ENCODE measurements around the gene EXOSC1. TPM values are rescaled to one million over a fixed set of nuclear protein-coding genes. Genes with fewer than 3 reads are reported as not detected.
"Not testable (repeated sequence)": the region's sequence is repeated elsewhere in the genome, so short reads cannot be mapped to it uniquely, and the experiment has no call there.

The EXOSC1 gene
- polyA plus RNA-seq, 1 experiment = 47.6 TPM

DNA sequence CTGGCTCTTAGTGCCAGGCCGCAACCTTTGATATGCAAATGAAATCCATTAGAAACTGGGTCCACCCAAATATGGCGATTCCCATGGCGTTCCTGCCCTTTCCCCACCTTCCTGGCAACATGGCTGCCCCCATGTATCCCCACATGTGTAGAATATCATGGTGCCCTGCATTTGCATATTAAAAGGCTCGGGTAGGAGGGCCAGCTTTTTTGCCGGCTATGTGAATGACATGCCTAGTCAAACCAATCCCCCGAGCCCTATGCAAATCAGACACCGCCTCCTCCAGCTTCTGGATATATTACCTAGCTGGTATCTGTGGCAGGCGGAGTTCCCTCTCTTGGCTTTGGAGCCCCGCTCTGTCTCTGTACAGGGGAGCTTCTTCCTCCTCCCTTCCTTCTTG, 34.1 kb upstream of the EXOSC1 start:
- DNase-seq (ENCODE audit: low read depth, low spot score) = no peak
- ChIA-PET POLR2A (no interaction called here), CTCF (interaction anchor here (0.7 kb wide), 1 partner anchor 13 kb away, joined by 3 read pairs; no protein-coding TSS in a partner anchor)

DNA sequence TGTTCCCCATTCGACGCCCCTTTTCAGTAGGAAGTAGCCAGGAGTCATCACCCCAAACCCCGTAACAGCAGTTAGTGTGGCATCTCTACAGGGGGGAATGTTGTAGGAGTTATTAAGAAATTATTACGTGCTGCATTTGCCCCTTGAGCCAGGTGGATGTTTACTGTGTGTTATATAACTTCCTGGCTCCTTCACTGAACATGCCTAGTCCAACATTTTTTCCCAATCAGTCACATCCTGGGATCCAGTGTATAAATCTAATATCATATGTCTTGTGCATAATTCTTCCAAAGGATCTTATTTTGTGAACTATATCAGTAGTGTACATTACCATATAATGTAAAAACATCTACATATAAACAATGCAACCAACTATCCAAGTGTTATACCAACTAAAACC, 33.6 kb upstream of the EXOSC1 start:
- H3K9me3 ChIP-seq (ENCODE audit: control insufficient read depth, insufficient read depth, low read length); H3K27me3 ChIP-seq (ENCODE audit: control insufficient read depth, insufficient read depth, low read length); H3K4me3 ChIP-seq (ENCODE audit: low read depth, low read length); DNase-seq (ENCODE audit: low read depth, low spot score); H3K27ac ChIP-seq (ENCODE audit: low read depth, low read length); POLR2A ChIA-PET: not testable (repeated sequence)
- CTCF ChIA-PET = interaction anchor here (0.7 kb wide), 1 partner anchor 13 kb away, joined by 3 read pairs; no protein-coding TSS in a partner anchor

More for the DNA sequence above, 34.1 kb upstream of the EXOSC1 start:
- TF ChIP-seq, protein P1, sequence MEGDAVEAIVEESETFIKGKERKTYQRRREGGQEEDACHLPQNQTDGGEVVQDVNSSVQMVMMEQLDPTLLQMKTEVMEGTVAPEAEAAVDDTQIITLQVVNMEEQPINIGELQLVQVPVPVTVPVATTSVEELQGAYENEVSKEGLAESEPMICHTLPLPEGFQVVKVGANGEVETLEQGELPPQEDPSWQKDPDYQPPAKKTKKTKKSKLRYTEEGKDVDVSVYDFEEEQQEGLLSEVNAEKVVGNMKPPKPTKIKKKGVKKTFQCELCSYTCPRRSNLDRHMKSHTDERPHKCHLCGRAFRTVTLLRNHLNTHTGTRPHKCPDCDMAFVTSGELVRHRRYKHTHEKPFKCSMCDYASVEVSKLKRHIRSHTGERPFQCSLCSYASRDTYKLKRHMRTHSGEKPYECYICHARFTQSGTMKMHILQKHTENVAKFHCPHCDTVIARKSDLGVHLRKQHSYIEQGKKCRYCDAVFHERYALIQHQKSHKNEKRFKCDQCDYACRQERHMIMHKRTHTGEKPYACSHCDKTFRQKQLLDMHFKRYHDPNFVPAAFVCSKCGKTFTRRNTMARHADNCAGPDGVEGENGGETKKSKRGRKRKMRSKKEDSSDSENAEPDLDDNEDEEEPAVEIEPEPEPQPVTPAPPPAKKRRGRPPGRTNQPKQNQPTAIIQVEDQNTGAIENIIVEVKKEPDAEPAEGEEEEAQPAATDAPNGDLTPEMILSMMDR (IDR thresholded peaks at IDR 0.05; ENCODE audit: low read depth, low read length) = no peak
- Histone ChIP-seq H3K9me3 (ENCODE audit: control insufficient read depth, insufficient read depth, low read length) (no peaks in the 10 kb centered on the region), H3K27me3 (ENCODE audit: control insufficient read depth, insufficient read depth, low read length) (no peaks in the 10 kb centered on the region), H3K27ac (ENCODE audit: low read depth, low read length) (no peak overlapping the region), H3K4me3 (ENCODE audit: low read depth, low read length) (no peak overlapping the region)

DNA sequence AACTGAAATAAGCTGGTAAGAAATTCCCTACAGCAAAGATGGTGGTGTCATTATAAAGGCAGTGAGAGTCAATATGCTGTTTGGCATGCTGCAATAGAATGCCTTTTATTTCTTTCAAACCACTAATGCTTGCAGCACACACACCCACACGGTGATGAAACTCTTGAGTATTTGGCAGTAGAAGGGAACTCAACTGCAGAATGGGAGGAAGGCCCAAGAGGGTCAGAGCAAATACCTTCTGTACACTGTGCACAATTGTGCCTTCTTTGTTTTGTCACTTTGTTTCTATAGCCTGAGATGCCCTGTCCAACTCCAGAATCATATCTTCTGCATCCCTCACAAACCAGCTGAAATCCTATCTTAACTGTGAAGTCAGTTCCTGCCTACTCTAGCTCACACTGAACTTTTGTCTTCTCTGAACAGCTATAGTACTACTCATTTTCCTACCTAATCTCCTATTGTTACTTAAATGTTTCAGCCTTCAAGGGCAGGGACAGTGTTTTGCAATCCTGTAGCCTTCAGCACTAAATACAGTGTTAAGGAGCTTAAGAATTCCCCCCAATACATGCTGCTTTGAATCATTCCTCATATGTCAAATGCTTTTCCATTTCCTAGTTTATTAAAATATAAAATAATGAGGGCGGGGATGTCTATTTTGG, 30.3 kb upstream of the EXOSC1 start:
- POLR2A ChIA-PET = no interaction called here
- CTCF ChIA-PET = interaction anchor here (0.6 to 3.1 kb wide), 4 partner anchors 8 to 78 kb away, joined by 3 to 14 read pairs (median 4); no protein-coding TSS in a partner anchor
- no peak overlapping the region for H3K4me3 ChIP-seq (ENCODE audit: low read depth, low read length)
- DNase-seq (ENCODE audit: low read depth, low spot score) = no peak
- no peak overlapping the region for H3K27ac ChIP-seq (ENCODE audit: low read depth, low read length)
- TF ChIP-seq, protein P1 (IDR thresholded peaks at IDR 0.05; ENCODE audit: low read depth, low read length) = no peak
- no peaks in the 10 kb centered on the region for H3K27me3 ChIP-seq (ENCODE audit: control insufficient read depth, insufficient read depth, low read length)
- no peaks in the 10 kb centered on the region for H3K9me3 ChIP-seq (ENCODE audit: control insufficient read depth, insufficient read depth, low read length)

DNA sequence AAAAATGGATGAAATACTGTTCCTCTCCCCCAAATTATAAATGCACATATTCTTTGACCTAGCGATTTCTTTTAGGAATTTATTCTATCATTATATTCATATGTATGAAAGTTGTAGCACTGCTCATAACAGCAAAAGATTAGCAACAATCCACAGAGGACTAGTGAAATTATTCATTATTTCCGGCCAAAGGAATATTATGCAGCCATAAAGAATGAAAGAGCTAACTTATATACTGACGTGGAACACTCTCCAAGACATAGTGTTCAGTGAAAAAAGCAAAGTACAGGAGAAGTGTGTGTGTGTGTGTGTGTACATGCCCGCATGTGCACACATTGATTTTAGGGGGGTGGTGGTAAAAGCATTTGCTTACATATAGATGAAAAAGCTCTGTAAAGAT, 29.1 kb upstream of the EXOSC1 start:
- no peak overlapping the region for H3K4me3 ChIP-seq (ENCODE audit: low read depth, low read length)
- POLR2A ChIA-PET = no interaction called here
- TF ChIP-seq, protein P1 (IDR thresholded peaks at IDR 0.05; ENCODE audit: low read depth, low read length) = no peak
- CTCF ChIA-PET = interaction anchor here (0.6 to 3.1 kb wide), 4 partner anchors 11 to 175 kb away, joined by 3 to 17 read pairs (median 9); partner anchors contain the start of gene ANKRD2
- H3K9me3 ChIP-seq (ENCODE audit: control insufficient read depth, insufficient read depth, low read length) = no peaks in the 10 kb centered on the region
- DNase-seq (ENCODE audit: low read depth, low spot score) = no peak
- H3K27ac ChIP-seq (ENCODE audit: low read depth, low read length) = no peak overlapping the region
- no peaks in the 10 kb centered on the region for H3K27me3 ChIP-seq (ENCODE audit: control insufficient read depth, insufficient read depth, low read length)

DNA sequence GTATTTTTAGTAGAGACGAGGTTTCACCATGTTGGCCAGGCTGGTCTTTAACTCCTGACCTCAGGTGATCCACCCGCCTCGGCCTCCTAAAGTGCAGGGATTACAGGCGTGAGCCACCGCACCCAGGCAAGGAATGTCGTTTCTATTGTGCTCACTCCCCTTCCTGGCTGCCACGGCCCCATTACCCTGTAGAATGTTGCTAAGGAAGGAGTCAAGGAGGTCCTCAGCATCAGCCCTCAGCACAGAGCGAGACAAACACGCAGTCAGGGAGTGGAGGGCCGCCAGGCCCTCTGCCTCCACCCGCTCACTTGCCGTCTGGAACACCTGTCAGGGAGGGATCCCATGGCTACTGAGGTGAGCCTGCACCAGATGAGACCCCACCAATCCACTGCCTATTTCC, 23.0 kb upstream of the EXOSC1 start:
- H3K27me3 ChIP-seq (ENCODE audit: control insufficient read depth, insufficient read depth, low read length); CTCF ChIA-PET; H3K9me3 ChIP-seq (ENCODE audit: control insufficient read depth, insufficient read depth, low read length); DNase-seq (ENCODE audit: low read depth, low spot score); H3K4me3 ChIP-seq (ENCODE audit: low read depth, low read length); H3K27ac ChIP-seq (ENCODE audit: low read depth, low read length); POLR2A ChIA-PET: not testable (repeated sequence)

DNA sequence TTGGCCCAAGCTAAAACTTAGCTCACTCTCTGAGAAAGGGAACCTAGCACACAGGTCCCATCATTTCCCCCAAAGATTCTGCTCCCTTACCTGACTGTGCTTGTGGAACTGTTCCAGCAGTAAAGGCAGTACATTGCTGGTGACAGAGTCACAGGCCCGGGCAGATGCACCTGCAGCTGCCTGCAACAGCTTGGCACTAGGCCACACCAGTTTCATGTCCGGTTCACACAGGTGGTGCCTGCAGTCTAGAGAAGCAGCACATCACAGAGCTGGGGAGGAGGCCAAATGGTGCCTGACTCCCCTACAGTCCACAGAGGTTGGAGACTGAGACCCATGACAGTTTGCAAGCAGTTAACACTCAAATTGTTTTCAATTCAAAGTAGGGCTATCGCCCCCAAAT, 22.4 kb upstream of the EXOSC1 start:
- CTCF ChIA-PET = interaction anchor here (1.5 to 1.8 kb wide), 2 partner anchors 9 to 145 kb away, joined by 4 to 7 read pairs; no protein-coding TSS in a partner anchor
- TF ChIP-seq, protein P1 (IDR thresholded peaks at IDR 0.05; ENCODE audit: low read depth, low read length) = no peak
- H3K9me3 ChIP-seq (ENCODE audit: control insufficient read depth, insufficient read depth, low read length) = no peaks in the 10 kb centered on the region

More for the DNA sequence above, 22.4 kb upstream of the EXOSC1 start:
- no peak overlapping the region for H3K4me3 ChIP-seq (ENCODE audit: low read depth, low read length)
- H3K27me3 ChIP-seq (ENCODE audit: control insufficient read depth, insufficient read depth, low read length) = no peaks in the 10 kb centered on the region
- POLR2A ChIA-PET = no interaction called here
- DNase-seq (ENCODE audit: low read depth, low spot score) = no peak
- H3K27ac ChIP-seq (ENCODE audit: low read depth, low read length) = no peak overlapping the region
